Measurements from ENCODE around the gene PLCB4.

GRCh38 chr20:9215539-9215938 lies 146.7 kb downstream of the PLCB4 start:
- TF ChIP-seq POLR2A (IDR thresholded peaks at IDR 0.05; ENCODE audit: low read depth, low read length) (no peak), POLR2AphosphoS5 (IDR thresholded peaks at IDR 0.05; ENCODE audit: low read depth, low read length) (no peak), TAF1 (IDR thresholded peaks at IDR 0.05; ENCODE audit: low read depth, low read length) (no peak), SPI1 (IDR thresholded peaks at IDR 0.05; ENCODE audit: low read depth, low read length) (no peak), POU2F2 (IDR thresholded peaks at IDR 0.05; ENCODE audit: low read depth, low read length) (no peak), PAX5 (IDR thresholded peaks at IDR 0.05; ENCODE audit: insufficient read depth, low read length, severe bottlenecking) (no peak)
